OCI-LY1 (cell line): ENCODE measurements around the gene CACNA2D1.

Experiments used
- CTCF ChIP-seq: fragments of 200-600 bp; sonication (generic), shearing (Covaris generic); IDR thresholded peaks from 2 replicates; pipeline ENCODE4 v1.5.1; 2017; ENCODE audit warnings: mild to moderate bottlenecking, antibody characterized with exemption, low read length, moderate library complexity, mixed read lengths
- EZH2 ChIP-seq: fragments of 200-600 bp; sonication (generic), shearing (Covaris generic); IDR thresholded peaks from 2 replicates; pipeline ENCODE4 v1.8.0; 2017; ENCODE audit warnings: borderline replicate concordance, mixed run types, mild to moderate bottlenecking, antibody characterized with exemption, low read length, moderate library complexity, mixed read lengths

DNA sequence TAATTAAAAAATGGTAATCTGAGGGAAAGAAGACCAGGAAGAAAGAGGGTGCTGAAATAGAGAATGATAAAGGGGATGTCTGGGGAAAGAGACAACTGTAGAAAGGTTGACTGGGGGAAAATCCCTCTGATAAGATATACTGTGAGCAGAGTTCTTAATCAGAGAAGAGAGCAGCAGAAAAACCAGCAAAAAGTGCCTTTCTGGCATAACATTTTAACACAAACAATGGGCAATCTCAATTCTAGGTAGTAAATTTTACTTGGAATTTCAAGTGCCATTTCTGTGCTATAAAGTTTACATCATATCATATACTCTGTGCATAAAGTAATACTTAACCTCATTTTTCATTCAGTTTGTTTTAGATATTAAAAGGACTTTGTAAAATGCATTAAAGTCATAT, 421.9 kb downstream of the CACNA2D1 start:
- TF ChIP-seq CTCF: no peak
- no peak for TF ChIP-seq EZH2
